ENCODE results near the gene THOP1. TPM values are rescaled to one million over a fixed set of nuclear protein-coding genes. Genes with fewer than 3 reads are reported as not detected.

Gene THOP1
- polyA plus RNA-seq, 4 donors = 28.9 to 62.2 (median 41.2) TPM

DNA sequence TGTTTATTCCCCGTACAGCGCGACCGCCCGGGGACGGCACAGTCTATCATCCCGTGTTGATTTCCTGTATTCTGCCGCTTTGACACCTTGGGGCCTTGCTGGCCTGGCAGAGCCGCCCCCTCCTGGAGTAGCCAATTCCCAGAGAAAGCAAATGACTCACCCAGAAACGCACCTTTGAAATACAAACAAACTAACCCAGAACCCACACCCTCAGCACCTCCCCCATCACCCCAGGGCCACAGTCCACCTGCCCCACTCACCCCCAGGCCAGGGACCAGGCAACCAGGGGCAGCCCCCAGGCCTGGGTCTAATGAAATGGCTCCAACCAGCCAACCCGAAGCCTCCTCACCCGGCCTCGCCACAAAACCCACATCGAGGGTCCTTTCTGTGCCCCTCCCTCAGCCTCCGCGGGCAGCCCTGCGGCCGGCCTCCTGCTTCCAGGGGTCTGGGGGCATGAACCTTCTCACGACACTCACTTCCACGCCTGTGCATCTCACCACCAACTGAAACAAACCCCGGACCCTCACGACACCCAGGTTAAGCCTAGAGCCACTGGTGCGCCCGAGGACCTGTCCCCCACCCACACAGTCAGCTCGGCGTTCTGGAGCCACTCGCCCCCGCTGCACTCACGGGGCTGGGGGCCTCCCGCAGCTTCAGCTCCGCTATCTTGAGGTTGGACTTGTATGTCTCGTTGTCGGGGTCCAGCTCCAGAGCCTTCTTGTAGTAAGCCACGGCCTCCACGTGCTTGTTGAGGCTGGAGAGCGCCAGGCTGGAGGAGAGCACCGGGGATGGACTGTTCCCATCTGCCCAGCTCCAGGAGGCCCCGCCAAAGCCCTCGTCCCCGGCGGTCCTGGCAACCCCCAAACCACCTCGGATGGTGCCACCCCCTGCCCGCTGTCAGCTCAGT is 23.2 kb upstream of the THOP1 start:
- no peak for DNase-seq (ENCODE audit: low read depth in 4 of 4, low spot score in 3 of 4)

GRCh38 chr19:2762783-2763496 is 22.4 kb upstream of the THOP1 start:
- DNase-seq (ENCODE audit: low read depth in 4 of 4, low spot score in 3 of 4) = no peak

DNA sequence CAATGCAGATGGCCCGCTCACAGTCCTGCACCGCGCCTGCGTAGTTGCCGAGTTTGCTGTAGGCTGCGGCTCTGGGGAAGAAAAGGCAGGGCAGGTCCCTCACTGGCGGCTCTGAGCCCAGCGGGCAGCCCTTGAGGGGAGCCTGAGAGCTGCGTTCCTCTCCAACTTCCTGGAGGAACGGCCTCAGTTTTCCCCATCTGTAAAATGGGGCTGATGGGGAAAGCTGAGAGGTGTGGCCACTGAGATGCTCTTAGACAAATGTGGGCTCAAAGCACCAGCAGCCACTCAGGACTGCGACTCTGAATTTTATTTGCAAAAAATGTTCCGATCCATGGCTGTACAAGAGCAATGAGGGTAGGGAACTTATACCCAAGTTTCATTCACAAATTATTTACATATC is 21.6 kb upstream of the THOP1 start:
- no peak for DNase-seq (ENCODE audit: low read depth in 4 of 4, low spot score in 3 of 4)

DNA sequence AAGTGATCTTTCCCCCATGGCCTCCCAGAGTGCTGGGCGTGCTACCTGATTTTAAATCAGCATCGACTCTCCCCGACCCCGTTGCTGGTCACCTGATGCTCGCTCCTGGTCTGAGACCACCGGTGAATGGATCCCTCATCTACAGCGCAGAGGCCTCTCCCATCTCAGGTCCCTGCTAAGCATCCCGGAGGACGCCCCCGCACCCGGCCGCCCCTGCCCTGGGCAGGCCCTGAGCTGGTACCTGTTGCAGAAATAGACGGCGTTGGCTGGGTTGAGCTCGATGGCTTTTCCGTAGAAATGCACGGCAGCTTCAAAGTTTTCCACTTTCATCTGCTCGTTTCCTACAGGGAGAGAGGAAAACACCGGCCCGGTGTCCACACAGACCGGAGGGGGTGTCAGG is 20.4 kb upstream of the THOP1 start:
- DNase-seq (ENCODE audit: low read depth in 4 of 4, low spot score in 3 of 4) = no peak

DNA sequence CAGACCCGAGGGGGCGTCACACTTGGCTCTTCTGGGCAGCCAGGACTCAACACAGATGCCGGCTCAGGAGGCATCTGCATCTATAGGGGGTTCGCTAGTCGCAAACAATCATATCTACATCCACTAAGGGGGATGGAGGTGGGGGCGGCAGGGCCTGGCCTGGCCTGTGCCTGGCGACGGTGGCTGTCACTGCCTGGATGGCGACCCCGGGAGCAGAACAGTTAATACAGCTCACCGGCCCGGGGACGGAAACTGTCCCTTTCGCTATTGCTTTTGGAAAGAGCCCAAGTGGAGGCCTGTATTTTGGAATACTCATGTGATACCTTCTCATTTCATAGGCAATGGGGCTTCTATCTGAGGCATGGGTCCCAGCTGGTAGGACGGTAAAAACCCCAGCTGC is 19.9 kb upstream of the THOP1 start:
- DNase-seq (ENCODE audit: low read depth in 4 of 4, low spot score in 3 of 4) = no peak

- DNase-seq (ENCODE audit: low read depth in 4 of 4, low spot score in 3 of 4) = no peak
Measured at GRCh38 chr19:2766594-2767372, 18.5 kb upstream of the THOP1 start.

- DNase-seq (ENCODE audit: low read depth in 4 of 4, low spot score in 3 of 4) = no peak
Measured at GRCh38 chr19:2767688-2768087, 17.6 kb upstream of the THOP1 start.

- no peak for DNase-seq (ENCODE audit: low read depth in 4 of 4, low spot score in 3 of 4)
Measured at GRCh38 chr19:2768365-2769132, 16.8 kb upstream of the THOP1 start.

DNA sequence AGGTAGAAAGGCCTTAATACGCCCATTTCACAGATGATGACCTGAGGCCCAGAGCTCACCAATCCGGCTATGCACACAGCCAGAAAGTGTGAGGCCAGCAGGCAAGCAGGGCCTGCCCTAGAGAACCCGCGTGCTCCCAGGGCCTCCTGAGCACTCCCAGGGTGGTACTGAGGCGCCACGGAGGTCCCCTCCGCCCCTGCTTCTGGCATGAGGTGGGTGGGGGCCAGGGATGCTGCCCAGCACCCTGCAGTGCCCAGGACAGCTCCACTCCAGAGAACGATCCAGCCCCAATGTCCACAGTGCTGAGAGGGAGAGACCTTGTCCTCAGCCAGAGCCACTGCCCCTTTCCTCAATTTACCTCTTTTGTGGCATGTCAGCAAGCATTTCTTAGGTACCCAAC is 16.1 kb upstream of the THOP1 start:
- DNase-seq (ENCODE audit: low read depth in 4 of 4, low spot score in 3 of 4) = no peak

GRCh38 chr19:2770055-2771013 is 15.0 kb upstream of the THOP1 start:
- DNase-seq (ENCODE audit: low read depth in 4 of 4, low spot score in 3 of 4) = peak in 1 of 4 donors; percentile 68

DNA sequence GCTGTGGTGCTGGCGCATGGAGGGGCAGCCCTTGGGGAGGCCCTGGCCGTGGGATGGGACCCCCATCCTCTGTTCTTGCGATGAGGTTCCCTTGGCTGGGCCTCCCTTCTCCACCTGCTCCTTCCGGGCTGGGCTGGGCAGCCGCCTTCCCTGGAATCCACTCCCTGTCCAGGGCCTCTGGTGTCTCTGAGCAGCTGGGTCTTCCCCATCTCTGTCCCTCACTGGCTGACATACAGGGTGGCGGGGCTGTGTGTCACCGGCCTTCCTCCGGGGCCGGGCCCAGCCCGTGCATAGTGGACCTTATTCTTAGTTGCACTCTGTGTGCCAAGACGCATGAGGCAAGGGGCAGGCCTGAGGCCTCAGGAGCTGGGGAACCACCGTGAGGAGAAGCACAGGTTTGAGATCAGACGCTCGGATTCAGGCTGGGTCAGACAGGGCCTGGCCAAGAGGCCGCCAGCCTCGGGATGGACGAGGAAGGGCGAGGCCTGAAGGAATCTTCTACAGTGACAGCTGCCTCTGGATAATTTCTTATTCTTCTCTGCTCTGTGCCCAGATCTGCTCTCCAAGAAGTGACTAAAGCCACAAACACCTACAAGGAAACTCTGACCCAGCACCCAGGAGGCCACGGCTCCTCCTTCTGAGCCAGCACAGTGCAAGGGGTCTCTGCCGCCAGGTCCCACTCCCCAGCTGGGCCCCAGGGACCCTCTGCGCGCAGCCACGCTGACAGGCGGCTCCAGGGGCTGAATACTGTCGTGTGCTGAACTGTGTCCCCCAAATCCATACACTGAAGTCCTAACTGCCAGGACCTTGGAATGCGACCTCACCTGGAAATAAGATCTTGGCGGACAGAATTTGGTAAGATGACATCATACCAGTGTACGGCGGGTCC is 13.3 kb upstream of the THOP1 start:
- DNase-seq (ENCODE audit: low read depth in 4 of 4, low spot score in 3 of 4) = no peak

DNA sequence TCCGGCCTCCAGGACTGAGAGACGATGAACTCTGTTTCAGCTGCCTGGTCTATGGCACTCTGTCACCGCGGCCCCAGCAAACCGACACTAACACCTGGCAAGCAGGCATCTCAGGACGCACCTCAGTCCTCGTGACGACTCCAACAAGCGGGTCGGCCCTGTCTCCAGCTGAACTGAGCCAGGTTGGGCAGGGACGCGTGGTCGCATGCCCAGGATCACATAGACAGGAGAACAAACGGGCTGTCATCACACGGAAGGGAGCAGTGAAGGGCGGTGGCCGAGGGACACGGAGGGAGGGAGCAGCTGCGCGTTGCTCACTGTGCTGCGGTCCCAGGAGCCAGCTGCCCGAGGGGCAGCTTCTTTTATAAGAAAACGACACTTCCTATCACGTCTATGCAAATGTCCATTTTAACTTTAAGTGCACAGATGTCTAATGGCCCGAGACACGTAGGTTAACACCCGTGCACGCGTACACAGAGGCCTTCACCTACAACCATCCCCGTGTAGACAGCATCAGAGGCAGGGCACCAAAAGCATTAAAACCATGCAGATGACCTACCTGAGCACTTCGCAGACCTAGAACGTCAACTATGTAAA is 11.1 kb upstream of the THOP1 start:
- no peak for DNase-seq (ENCODE audit: low read depth in 4 of 4, low spot score in 3 of 4)

- no peak for DNase-seq (ENCODE audit: low read depth in 4 of 4, low spot score in 3 of 4)
Measured at GRCh38 chr19:2774953-2775555, 10.2 kb upstream of the THOP1 start.

DNA sequence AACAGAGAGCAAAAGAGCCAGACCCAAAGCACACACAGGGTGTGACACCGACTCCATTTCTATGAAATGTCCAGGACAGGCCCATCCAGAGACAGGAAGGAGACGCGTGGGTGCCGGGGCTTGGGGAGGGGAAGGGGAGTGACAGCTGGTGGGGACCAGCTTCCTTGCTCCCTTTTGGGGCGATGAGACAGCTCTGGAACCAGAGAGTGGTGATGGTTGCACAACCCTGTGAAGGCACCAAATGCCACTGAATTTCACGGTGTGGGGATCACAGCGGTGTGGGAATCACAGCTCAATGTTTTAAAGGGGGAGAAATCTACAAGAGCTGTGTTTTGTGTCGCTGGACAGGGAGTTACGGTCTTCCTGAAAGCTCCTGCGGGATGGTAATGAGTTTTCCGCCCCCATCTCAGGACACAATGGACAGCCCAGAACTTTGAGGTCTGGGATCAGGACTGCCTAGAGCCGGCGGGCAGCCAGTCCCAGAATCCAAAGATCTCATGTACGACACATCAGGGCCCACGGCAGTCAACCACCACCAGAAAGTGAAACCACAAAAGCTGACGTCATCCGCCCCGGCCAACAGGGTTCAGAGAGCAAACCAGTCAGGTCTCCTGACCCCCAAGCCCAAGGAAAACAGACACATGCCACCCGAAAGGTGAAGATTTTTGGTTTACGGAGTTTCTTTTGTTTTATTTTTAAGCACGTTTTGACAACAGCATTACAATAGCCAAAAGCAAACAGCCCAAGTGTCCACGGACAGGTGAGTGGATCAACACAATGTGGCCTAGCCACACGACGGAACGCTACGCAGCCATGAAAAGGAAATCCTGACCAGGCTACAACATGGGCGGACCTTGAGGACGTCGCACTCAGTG is 9.5 kb upstream of the THOP1 start:
- DNase-seq (ENCODE audit: low read depth in 4 of 4, low spot score in 3 of 4) = no peak

DNA sequence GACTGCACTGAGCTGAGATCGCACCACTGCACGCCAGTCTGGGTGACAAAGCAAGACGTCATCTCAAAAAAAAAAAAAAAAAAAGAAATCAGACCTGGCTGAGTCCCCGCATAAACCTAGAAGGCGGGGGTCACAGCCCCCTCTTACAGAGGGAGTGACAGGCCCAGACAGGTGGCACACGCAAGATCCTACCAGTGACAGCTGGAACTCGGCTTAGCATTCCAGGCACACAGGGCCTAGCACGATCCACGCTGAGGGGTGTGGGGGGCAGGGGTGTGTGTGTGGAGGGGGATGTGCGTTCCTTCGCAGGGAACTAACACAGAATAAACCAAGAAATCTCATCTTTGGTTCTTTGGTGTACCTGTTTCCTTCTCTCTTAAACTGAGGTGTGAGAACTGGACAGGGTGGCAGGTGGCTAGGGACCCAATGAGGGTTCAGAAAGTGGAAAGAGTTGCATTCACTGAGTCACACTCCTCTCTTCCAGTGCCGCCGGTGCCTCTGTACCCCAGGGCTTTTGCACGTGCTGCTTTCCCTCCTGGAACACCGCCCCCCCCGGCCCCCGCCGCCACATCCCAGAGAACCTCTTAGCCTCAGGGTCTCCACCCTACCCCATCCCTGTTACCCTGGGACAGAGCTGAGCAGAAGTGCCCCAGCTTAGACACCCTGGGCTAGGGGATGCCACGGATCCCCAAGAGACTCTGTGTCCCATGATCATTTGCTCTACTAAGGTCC is 7.2 kb upstream of the THOP1 start:
- DNase-seq (ENCODE audit: low read depth in 4 of 4, low spot score in 3 of 4) = no peak
